ENCODE data around the gene FOXO1. TPM values are rescaled to one million over a fixed set of nuclear protein-coding genes. Genes with fewer than 3 reads are reported as not detected.

Gene FOXO1
- total RNA-seq, 2 donors from 2014 or later: 41.7 to 60.9 TPM

DNA sequence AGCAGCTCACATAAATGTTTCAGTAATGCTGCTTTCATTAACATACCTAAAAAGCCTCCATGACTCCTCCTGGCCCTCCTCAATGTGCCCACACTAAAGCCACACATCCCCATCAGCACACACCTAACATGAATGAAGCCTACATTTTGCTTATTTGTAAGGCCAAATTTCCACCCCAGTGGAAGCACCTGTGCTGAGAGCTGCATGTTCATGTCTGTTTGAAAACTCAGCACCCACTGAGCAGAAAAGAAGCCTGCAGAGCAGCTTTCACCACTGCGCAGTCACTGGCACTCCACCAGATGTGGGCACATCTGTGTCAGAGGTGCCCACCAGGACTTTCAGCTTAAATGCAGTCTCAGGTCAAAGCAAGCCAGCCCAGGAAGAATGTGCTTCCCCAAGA is 93.5 kb downstream of the FOXO1 start:
- H3K36me3 ChIP-seq: no peaks in the 10 kb centered on the region
- H3K27ac ChIP-seq: no peak overlapping the region
- peaks cover 12 to 51% of the 10 kb centered on the region in 2 donors for H3K4me1 ChIP-seq (ENCODE audit: control insufficient read depth in 1 of 2, low read depth in 2 of 2)
- no peaks in the 10 kb centered on the region for H3K9me3 ChIP-seq
- H3K4me3 ChIP-seq: no peak overlapping the region
- TF ChIP-seq, protein P1, sequence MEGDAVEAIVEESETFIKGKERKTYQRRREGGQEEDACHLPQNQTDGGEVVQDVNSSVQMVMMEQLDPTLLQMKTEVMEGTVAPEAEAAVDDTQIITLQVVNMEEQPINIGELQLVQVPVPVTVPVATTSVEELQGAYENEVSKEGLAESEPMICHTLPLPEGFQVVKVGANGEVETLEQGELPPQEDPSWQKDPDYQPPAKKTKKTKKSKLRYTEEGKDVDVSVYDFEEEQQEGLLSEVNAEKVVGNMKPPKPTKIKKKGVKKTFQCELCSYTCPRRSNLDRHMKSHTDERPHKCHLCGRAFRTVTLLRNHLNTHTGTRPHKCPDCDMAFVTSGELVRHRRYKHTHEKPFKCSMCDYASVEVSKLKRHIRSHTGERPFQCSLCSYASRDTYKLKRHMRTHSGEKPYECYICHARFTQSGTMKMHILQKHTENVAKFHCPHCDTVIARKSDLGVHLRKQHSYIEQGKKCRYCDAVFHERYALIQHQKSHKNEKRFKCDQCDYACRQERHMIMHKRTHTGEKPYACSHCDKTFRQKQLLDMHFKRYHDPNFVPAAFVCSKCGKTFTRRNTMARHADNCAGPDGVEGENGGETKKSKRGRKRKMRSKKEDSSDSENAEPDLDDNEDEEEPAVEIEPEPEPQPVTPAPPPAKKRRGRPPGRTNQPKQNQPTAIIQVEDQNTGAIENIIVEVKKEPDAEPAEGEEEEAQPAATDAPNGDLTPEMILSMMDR (IDR thresholded peaks at IDR 0.05): no peak
- DNase-seq (ENCODE audit: low spot score) (no peak), ATAC-seq (ENCODE audit: insufficient number of reproducible peaks, low FRiP score, low read depth) (no peak)
- H3K27me3 ChIP-seq (replicated peaks; ENCODE audit: insufficient read depth): no peaks in the 10 kb centered on the region

DNA sequence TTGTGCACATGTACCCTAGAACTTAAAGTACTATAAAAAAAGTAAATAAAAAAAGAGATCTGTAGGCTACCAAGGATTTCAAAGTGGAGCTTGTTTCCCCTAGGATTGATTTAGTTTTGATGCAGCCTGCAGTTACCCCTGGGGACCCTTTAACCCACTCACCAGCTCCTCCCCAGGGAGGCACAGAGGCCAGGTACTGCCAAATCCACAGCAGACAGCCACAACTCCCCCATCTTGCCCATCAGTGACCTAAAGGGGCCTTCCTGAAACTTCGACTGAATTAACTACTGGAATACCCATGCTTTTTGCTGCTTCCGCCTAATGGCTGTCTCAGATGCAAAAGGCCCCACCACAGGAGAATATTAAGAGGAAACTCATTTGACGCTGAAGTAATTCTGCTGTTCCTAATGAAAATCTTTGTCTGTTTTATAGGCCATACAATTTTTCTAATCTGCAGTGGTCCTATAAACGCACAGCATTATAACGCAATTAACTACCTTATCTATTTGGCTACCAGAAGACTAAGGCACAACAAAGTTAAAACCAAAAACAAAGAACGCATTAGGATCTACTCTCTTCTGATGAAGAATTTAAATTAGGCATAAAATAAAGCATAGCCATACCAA is 95.0 kb downstream of the FOXO1 start:
- no peaks in the 10 kb centered on the region for H3K27me3 ChIP-seq (replicated peaks; ENCODE audit: insufficient read depth)
- ATAC-seq (ENCODE audit: insufficient number of reproducible peaks, low FRiP score, low read depth) (no peak), DNase-seq (ENCODE audit: low spot score) (no peak)
- no peaks in the 10 kb centered on the region for H3K9me3 ChIP-seq
- H3K4me3 ChIP-seq: no peak overlapping the region
- TF ChIP-seq, protein P1 (IDR thresholded peaks at IDR 0.05): no peak
- no peak overlapping the region for H3K27ac ChIP-seq
- no peaks in the 10 kb centered on the region for H3K36me3 ChIP-seq
- peaks cover 7 to 47% of the 10 kb centered on the region in 2 donors for H3K4me1 ChIP-seq (ENCODE audit: control insufficient read depth in 1 of 2, low read depth in 2 of 2)

DNA sequence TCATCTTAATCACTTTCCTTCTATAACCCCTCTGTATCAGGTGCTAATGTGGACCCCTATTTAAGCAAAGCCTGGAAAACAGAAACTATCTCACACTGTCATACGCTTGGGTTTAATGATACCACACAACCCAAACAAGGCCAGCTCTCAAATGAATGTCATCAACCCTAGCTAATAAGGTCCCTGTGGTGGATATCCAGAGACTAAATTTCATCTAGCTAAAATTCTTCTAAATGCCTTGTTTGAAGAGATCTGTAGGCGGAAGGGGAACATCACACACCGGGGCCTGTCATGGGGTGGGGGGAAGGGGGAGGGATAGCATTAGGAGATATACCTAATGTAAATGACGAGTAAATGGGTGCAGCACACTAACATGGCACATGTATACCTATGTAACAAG is 95.5 kb downstream of the FOXO1 start:
- no peaks in the 10 kb centered on the region for H3K9me3 ChIP-seq
- ATAC-seq (ENCODE audit: insufficient number of reproducible peaks, low FRiP score, low read depth): no peak
- DNase-seq (ENCODE audit: low spot score): no peak
- H3K4me1 ChIP-seq (ENCODE audit: control insufficient read depth in 1 of 2, low read depth in 2 of 2): peaks cover 8 to 43% of the 10 kb centered on the region in 2 donors
- TF ChIP-seq, protein P1 (IDR thresholded peaks at IDR 0.05): no peak
- H3K27me3 ChIP-seq (replicated peaks; ENCODE audit: insufficient read depth): no peaks in the 10 kb centered on the region
- no peaks in the 10 kb centered on the region for H3K36me3 ChIP-seq
- no peak overlapping the region for H3K4me3 ChIP-seq
- H3K27ac ChIP-seq: no peak overlapping the region

DNA sequence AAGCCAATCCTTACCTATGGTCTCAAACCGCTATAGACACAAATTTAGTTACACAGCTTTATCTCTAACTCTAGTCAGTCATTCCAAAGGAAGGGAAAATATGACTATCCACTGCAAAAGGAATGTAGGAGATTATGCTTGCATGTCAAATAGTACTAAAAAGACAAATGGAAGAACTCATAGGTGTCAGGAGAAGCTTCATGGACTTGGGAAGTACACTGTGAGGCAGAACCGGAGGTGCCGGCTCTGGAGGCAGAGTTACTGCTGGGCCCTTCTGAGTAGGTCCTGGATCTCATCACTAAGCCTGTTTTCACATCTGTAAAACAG is 97.5 kb downstream of the FOXO1 start:
- Histone ChIP-seq H3K27ac (no peak overlapping the region), H3K4me3 (no peak overlapping the region), H3K9me3 (no peaks in the 10 kb centered on the region), H3K36me3 (no peaks in the 10 kb centered on the region), H3K27me3 (replicated peaks; ENCODE audit: insufficient read depth) (no peaks in the 10 kb centered on the region), H3K4me1 (ENCODE audit: control insufficient read depth in 1 of 2, low read depth in 2 of 2) (peaks cover 27 to 56% of the 10 kb centered on the region in 2 donors)
- TF ChIP-seq, protein P1 (IDR thresholded peaks at IDR 0.05): no peak
- DNase-seq (ENCODE audit: low spot score) (no peak), ATAC-seq (ENCODE audit: insufficient number of reproducible peaks, low FRiP score, low read depth) (no peak)

DNA sequence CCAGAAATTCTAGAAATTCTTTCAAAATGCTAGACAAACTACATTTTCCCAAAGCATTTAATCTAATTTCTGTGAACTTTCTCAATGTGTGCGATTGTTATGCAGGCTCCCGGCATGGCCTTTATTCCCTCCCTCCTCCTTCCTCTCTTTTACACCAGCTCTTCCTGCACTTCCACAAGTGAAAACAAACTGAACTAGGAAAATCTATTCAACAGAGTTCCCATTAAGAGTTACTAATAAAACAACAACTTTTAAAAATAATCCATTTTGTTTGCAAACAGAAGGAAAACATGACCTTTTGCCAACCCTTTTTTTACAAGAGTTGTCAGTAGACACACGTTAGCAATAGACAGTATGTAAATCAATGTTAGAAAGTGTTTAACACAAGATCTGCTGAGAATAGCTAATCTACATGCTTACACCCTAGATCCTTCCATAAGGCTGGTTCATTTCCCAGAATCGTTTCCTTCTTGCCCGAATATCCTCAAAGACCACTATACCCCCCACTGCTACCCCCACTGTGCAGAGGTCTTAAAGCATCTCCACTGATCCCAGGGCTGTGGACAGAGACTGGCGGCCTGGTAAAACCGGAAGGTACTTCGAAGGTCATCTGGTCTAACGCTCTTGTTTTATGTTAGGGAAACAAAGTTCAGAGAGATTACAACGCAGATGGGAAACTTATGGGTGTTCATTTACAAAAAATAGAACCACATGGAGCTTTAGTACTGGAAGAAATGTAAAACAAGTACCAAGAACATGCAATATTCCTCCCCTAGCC is 98.0 kb downstream of the FOXO1 start:
- Histone ChIP-seq H3K27ac (no peak overlapping the region), H3K4me3 (no peak overlapping the region), H3K9me3 (no peaks in the 10 kb centered on the region), H3K36me3 (no peaks in the 10 kb centered on the region), H3K27me3 (replicated peaks; ENCODE audit: insufficient read depth) (no peaks in the 10 kb centered on the region), H3K4me1 (ENCODE audit: control insufficient read depth in 1 of 2, low read depth in 2 of 2) (peaks cover 33 to 61% of the 10 kb centered on the region in 2 donors)
- TF ChIP-seq, protein P1 (IDR thresholded peaks at IDR 0.05): no peak
- ATAC-seq (ENCODE audit: insufficient number of reproducible peaks, low FRiP score, low read depth) (no peak), DNase-seq (ENCODE audit: low spot score) (no peak)

Data from thoracic aorta (tissue), 2 donors.